Measurements from ENCODE around the gene ARID1B.
"Not testable (repeated sequence)": the region's sequence is repeated elsewhere in the genome, so short reads cannot be mapped to it uniquely, and the experiment has no call there.

GRCh38 chr6:157147054-157148026 is 370.2 kb downstream of the ARID1B start:
- TF ChIP-seq ATF3 (CRISPR knock-in tag; conservative IDR thresholded peaks at IDR 0.05); CTCF (IDR thresholded peaks at IDR 0.05); ZNF423 (CRISPR knock-in tag; IDR thresholded peaks at IDR 0.05); PRDM15 (CRISPR knock-in tag; IDR thresholded peaks at IDR 0.05); NR1H2 (CRISPR knock-in tag; IDR thresholded peaks at IDR 0.05); MXD4 (CRISPR knock-in tag; IDR thresholded peaks at IDR 0.05; ENCODE audit: borderline replicate concordance); MAX (CRISPR knock-in tag; IDR thresholded peaks at IDR 0.05); CREB1 (CRISPR knock-in tag; IDR thresholded peaks at IDR 0.05); ZBTB21 (CRISPR knock-in tag; IDR thresholded peaks at IDR 0.05; ENCODE audit: borderline replicate concordance); NFYB (CRISPR knock-in tag; conservative IDR thresholded peaks at IDR 0.05; ENCODE audit: low read depth): not testable (repeated sequence)
